Measurements from ENCODE around the gene EXOC3L1. TPM values are rescaled to one million over a fixed set of nuclear protein-coding genes. Genes with fewer than 3 reads are reported as not detected.

The EXOC3L1 gene
- total and polyA plus RNA-seq, 2 of the 13 experiments (the other 11 are each of a cell fraction or from before 2014, with no cell fraction given), result 0.12 TPM; not detected in 1

GRCh38 chr16:67170168-67170948, 19.6 kb downstream of the EXOC3L1 start, which contains the start of gene NOL3 (continued):
- TF ChIP-seq FOXA1 (IDR thresholded peaks at IDR 0.05) (no peak), FOXA1 (CRISPR knock-in tag; IDR thresholded peaks at IDR 0.05) (no peak), MATR3 (CRISPR knock-in tag; IDR thresholded peaks at IDR 0.05) (no peak), MBNL3 (CRISPR knock-in tag; conservative IDR thresholded peaks at IDR 0.05) (no peak), MYPOP (CRISPR knock-in tag; IDR thresholded peaks at IDR 0.05) (peak; percentile 2; the same call in 1 of the 2 replicates), ZNF530 (CRISPR knock-in tag; IDR thresholded peaks at IDR 0.05; ENCODE audit: low read depth) (no peak), EHMT2 (IDR thresholded peaks at IDR 0.05; ENCODE audit: borderline replicate concordance, low read depth, low read length) (no peak), ZNF12 (CRISPR knock-in tag; IDR thresholded peaks at IDR 0.05) (no peak), RERE (CRISPR knock-in tag; IDR thresholded peaks at IDR 0.05; ENCODE audit: low read depth) (no peak), ZNF337 (CRISPR knock-in tag; IDR thresholded peaks at IDR 0.05; ENCODE audit: borderline replicate concordance, low read depth) (0 out of 2 replicates have a peak, but pooled peaks have one; percentile 4), NFIB (CRISPR knock-in tag; IDR thresholded peaks at IDR 0.05; ENCODE audit: borderline replicate concordance) (no peak), CCAR2 (optimal IDR thresholded peaks at IDR 0.05; ENCODE audit: low read depth, low read length) (no peak), ZNF775 (CRISPR knock-in tag; IDR thresholded peaks at IDR 0.05; ENCODE audit: borderline replicate concordance) (no peak; the same call in 1 of the 2 replicates), CBX5 (CRISPR knock-in tag; IDR thresholded peaks at IDR 0.05; ENCODE audit: borderline replicate concordance) (no peak), NFATC3 (CRISPR knock-in tag; IDR thresholded peaks at IDR 0.05) (no peak), HOMEZ (CRISPR knock-in tag; IDR thresholded peaks at IDR 0.05; ENCODE audit: low read depth) (no peak; the same call in 1 of the 2 replicates)
- TF ChIP-seq, protein P1, sequence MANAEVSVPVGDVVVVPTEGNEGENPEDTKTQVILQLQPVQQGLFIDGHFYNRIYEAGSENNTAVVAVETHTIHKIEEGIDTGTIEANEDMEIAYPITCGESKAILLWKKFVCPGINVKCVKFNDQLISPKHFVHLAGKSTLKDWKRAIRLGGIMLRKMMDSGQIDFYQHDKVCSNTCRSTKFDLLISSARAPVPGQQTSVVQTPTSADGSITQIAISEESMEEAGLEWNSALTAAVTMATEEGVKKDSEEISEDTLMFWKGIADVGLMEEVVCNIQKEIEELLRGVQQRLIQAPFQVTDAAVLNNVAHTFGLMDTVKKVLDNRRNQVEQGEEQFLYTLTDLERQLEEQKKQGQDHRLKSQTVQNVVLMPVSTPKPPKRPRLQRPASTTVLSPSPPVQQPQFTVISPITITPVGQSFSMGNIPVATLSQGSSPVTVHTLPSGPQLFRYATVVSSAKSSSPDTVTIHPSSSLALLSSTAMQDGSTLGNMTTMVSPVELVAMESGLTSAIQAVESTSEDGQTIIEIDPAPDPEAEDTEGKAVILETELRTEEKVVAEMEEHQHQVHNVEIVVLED (CRISPR knock-in tag; IDR thresholded peaks at IDR 0.05; ENCODE audit: borderline replicate concordance), result no peak; the same call in 1 of the 2 replicates
- TF ChIP-seq, protein P2, sequence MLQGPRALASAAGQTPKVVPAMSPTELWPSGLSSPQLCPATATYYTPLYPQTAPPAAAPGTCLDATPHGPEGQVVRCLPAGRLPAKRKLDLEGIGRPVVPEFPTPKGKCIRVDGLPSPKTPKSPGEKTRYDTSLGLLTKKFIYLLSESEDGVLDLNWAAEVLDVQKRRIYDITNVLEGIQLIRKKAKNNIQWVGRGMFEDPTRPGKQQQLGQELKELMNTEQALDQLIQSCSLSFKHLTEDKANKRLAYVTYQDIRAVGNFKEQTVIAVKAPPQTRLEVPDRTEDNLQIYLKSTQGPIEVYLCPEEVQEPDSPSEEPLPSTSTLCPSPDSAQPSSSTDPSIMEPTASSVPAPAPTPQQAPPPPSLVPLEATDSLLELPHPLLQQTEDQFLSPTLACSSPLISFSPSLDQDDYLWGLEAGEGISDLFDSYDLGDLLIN (CRISPR knock-in tag; IDR thresholded peaks at IDR 0.05; ENCODE audit: borderline replicate concordance), result peak; percentile 45; the same call in 1 of the 2 replicates

All from HepG2 (cell line).